Measurements from ENCODE around the gene DNM2.

DNM2 gene

GRCh38 chr19:10687518-10688288 lies 30.2 kb upstream of the DNM2 start:
- no peak for DNase-seq
- in situ Hi-C loops (cut with HindIII; ENCODE audit: low pct_ligation_motif_present, low pct_unique_long_range_greater_than_20kb, low sequenced_read_pairs), result no loop called here

- no peak for DNase-seq
- in situ Hi-C loops (cut with HindIII; ENCODE audit: low pct_ligation_motif_present, low pct_unique_long_range_greater_than_20kb, low sequenced_read_pairs), result no loop called here
These were observed 29.2 kb upstream of the DNM2 start for GRCh38 chr19:10688545-10689280.

GRCh38 chr19:10690341-10690781 lies 27.5 kb upstream of the DNM2 start:
- in situ Hi-C loops (cut with HindIII; ENCODE audit: low pct_ligation_motif_present, low pct_unique_long_range_greater_than_20kb, low sequenced_read_pairs), result no loop called here
- no peak for DNase-seq

- in situ Hi-C loops (cut with HindIII; ENCODE audit: low pct_ligation_motif_present, low pct_unique_long_range_greater_than_20kb, low sequenced_read_pairs), result no loop called here
- DNase-seq, result no peak
These were observed 26.5 kb upstream of the DNM2 start for GRCh38 chr19:10691178-10691881.

- in situ Hi-C loops (cut with HindIII; ENCODE audit: low pct_ligation_motif_present, low pct_unique_long_range_greater_than_20kb, low sequenced_read_pairs), result no loop called here
- DNase-seq, result no peak
These were observed 26.0 kb upstream of the DNM2 start for GRCh38 chr19:10691883-10692282.

GRCh38 chr19:10692673-10693264 lies 25.1 kb upstream of the DNM2 start:
- in situ Hi-C loops (cut with HindIII; ENCODE audit: low pct_ligation_motif_present, low pct_unique_long_range_greater_than_20kb, low sequenced_read_pairs), result no loop called here
- no peak for DNase-seq

- DNase-seq, result no peak
- in situ Hi-C loops (cut with HindIII; ENCODE audit: low pct_ligation_motif_present, low pct_unique_long_range_greater_than_20kb, low sequenced_read_pairs), result no loop called here
These were observed 23.1 kb upstream of the DNM2 start for GRCh38 chr19:10694706-10695307.

GRCh38 chr19:10695401-10696398 lies 22.2 kb upstream of the DNM2 start:
- in situ Hi-C loops (cut with HindIII; ENCODE audit: low pct_ligation_motif_present, low pct_unique_long_range_greater_than_20kb, low sequenced_read_pairs), result no loop called here
- peak; percentile 91 for DNase-seq

- peak; percentile 60 for DNase-seq
- in situ Hi-C loops (cut with HindIII; ENCODE audit: low pct_ligation_motif_present, low pct_unique_long_range_greater_than_20kb, low sequenced_read_pairs), result no loop called here
These were observed 18.1 kb upstream of the DNM2 start for GRCh38 chr19:10699650-10700335.

GRCh38 chr19:10701955-10702525 lies 15.8 kb upstream of the DNM2 start:
- DNase-seq, result no peak
- in situ Hi-C loops (cut with HindIII; ENCODE audit: low pct_ligation_motif_present, low pct_unique_long_range_greater_than_20kb, low sequenced_read_pairs), result no loop called here

- no peak for DNase-seq
- in situ Hi-C loops (cut with HindIII; ENCODE audit: low pct_ligation_motif_present, low pct_unique_long_range_greater_than_20kb, low sequenced_read_pairs), result no loop called here
These were observed 10.9 kb upstream of the DNM2 start for GRCh38 chr19:10706990-10707389.

GRCh38 chr19:10707440-10707839 lies 10.4 kb upstream of the DNM2 start:
- in situ Hi-C loops (cut with HindIII; ENCODE audit: low pct_ligation_motif_present, low pct_unique_long_range_greater_than_20kb, low sequenced_read_pairs), result no loop called here
- no peak for DNase-seq

- no peak for DNase-seq
- in situ Hi-C loops (cut with HindIII; ENCODE audit: low pct_ligation_motif_present, low pct_unique_long_range_greater_than_20kb, low sequenced_read_pairs), result no loop called here
These were observed 9.6 kb upstream of the DNM2 start for GRCh38 chr19:10708291-10708690.

GRCh38 chr19:10712045-10712444 lies 5.8 kb upstream of the DNM2 start:
- in situ Hi-C loops (cut with HindIII; ENCODE audit: low pct_ligation_motif_present, low pct_unique_long_range_greater_than_20kb, low sequenced_read_pairs), result no loop called here
- DNase-seq, result no peak

GRCh38 chr19:10712754-10713153 lies 5.1 kb upstream of the DNM2 start:
- DNase-seq, result no peak
- in situ Hi-C loops (cut with HindIII; ENCODE audit: low pct_ligation_motif_present, low pct_unique_long_range_greater_than_20kb, low sequenced_read_pairs), result no loop called here

GRCh38 chr19:10713317-10713716 lies 4.6 kb upstream of the DNM2 start:
- no peak for DNase-seq
- in situ Hi-C loops (cut with HindIII; ENCODE audit: low pct_ligation_motif_present, low pct_unique_long_range_greater_than_20kb, low sequenced_read_pairs), result no loop called here

- in situ Hi-C loops (cut with HindIII; ENCODE audit: low pct_ligation_motif_present, low pct_unique_long_range_greater_than_20kb, low sequenced_read_pairs), result no loop called here
- no peak for DNase-seq
These were observed 874 bp upstream of the DNM2 start for GRCh38 chr19:10717054-10717355.
